GM12878 (cell line): ENCODE data around the gene NOL4L. TPM values are rescaled to one million over a fixed set of nuclear protein-coding genes. Genes with fewer than 3 reads are reported as not detected.

Experiments
- ATAC-seq: fragments of 200-7000 bp; cut with Tn5 transposase; 3 replicates; pipeline ENCODE4 v1.9.1; 2020; ENCODE audit warnings: mild to moderate bottlenecking, moderate library complexity
- BruUV-seq: library from RNA; stranded (reverse); fragments of 400-500 nt; replicated peaks from 2 replicates; lab custom pipeline; 2021; lab: Mats Ljungman, UMichigan
- CTCF ChIA-PET: fragments of 300-600 bp; sonication (Branson Sonifier 250); formaldehyde crosslinking; extraction: SDS; loops from one replicate; lab custom pipeline; 2021; ENCODE audit warnings: inconsistent platforms; lab: Yijun Ruan, JAX
- POLR2A ChIA-PET: fragments of 350-600 bp; formaldehyde crosslinking; extraction: SDS; loops from one replicate; lab custom pipeline; 2021; ENCODE audit warnings: inconsistent platforms; lab: Charles Lee
- RAD21 ChIA-PET: fragments of 300-600 bp; sonication (Branson Sonifier 250); formaldehyde crosslinking; loops from one replicate; lab custom pipeline; 2023; ENCODE audit warnings: antibody characterized with exemption; ENCODE audit not compliant: unreplicated experiment; lab: Charles Lee
- SMC1A ChIA-PET: fragments of 300-600 bp; sonication (Branson Sonifier 250); formaldehyde crosslinking; loops from one replicate; lab custom pipeline; 2023; ENCODE audit not compliant: unreplicated experiment, uncharacterized antibody; lab: Charles Lee
- DNase-seq: peaks from one replicate; pipeline ENCODE4 v3.0.0-alpha.2; 2011; ENCODE audit warnings: low read depth, low spot score
- FAIRE-seq: peaks from 3 replicates; lab custom pipeline; 2011; peaks lifted over from hg19 to GRCh38; lab: Jason Lieb, UNC
- H2AFZ ChIP-seq: 2 replicates; pipeline ENCODE4 v1.6.0; 2011; ENCODE audit warnings: low read depth, low read length, control low read depth; ENCODE audit not compliant: control insufficient read depth
- H3K27ac ChIP-seq: 2 replicates; pipeline ENCODE4 v1.5.1; 2011; ENCODE audit warnings: control low read depth; ENCODE audit not compliant: control insufficient read depth, insufficient read depth
- H3K27me3 ChIP-seq, 2 experiments: replicated peaks in 1 of 2; 2 replicates each; pipeline versions ENCODE4 v1.6.0 to v1.6.1; 2011; ENCODE audit warnings: low read length in 1 of 2; ENCODE audit not compliant: control insufficient read depth in 2 of 2, insufficient read depth in 2 of 2
- H3K36me3 ChIP-seq, 2 experiments: 2 replicates each; pipeline ENCODE4 v1.5.1; 2011; ENCODE audit warnings: low read length in 1 of 2; ENCODE audit not compliant: control insufficient read depth in 2 of 2, insufficient read depth in 2 of 2
- H3K4me1 ChIP-seq: 2 replicates; pipeline ENCODE4 v1.6.1; 2011; ENCODE audit warnings: mild to moderate bottlenecking, low read length, moderate library complexity, mixed read lengths; ENCODE audit not compliant: control insufficient read depth, insufficient read depth
- H3K4me2 ChIP-seq: 2 replicates; pipeline ENCODE4 v1.6.0; 2011; ENCODE audit warnings: control low read depth; ENCODE audit not compliant: control insufficient read depth, insufficient read depth
- H3K4me3 ChIP-seq: fragments of 200-600 bp; sonication (generic); 2 replicates; pipeline ENCODE4 v1.5.1; 2016
- H3K79me2 ChIP-seq: 2 replicates; pipeline ENCODE4 v1.6.0; 2011; ENCODE audit warnings: low read length; ENCODE audit not compliant: control insufficient read depth, insufficient read depth
- H3K9ac ChIP-seq: 2 replicates; pipeline ENCODE4 v1.8.0; 2011; ENCODE audit warnings: low read length, control low read depth, mixed read lengths; ENCODE audit not compliant: control insufficient read depth, insufficient read depth
- H3K9me3 ChIP-seq: replicated peaks from 3 replicates; pipeline ENCODE4 v1.5.1; 2011; ENCODE audit warnings: mild to moderate bottlenecking, low read length; ENCODE audit not compliant: control insufficient read depth, insufficient read depth
- H4K20me1 ChIP-seq: 2 replicates; pipeline ENCODE4 v1.6.0; 2011; ENCODE audit not compliant: control insufficient read depth, insufficient read depth
- CBFB ChIP-seq: IDR thresholded peaks from 2 replicates; pipeline ENCODE4 v1.6.1; 2016; ENCODE audit warnings: antibody characterized with exemption, low read depth
- CBX5 ChIP-seq: sonication (generic); IDR thresholded peaks from 2 replicates; pipeline ENCODE4 v1.6.1; 2016; ENCODE audit warnings: low read depth, moderate library complexity, mild to moderate bottlenecking, inconsistent platforms
- MXI1 ChIP-seq: fragments of 150-350 bp; IDR thresholded peaks from 2 replicates; pipeline ENCODE4 v1.6.1; 2011; ENCODE audit warnings: low read depth, mild to moderate bottlenecking, inconsistent platforms, low read length, improper control_type of control experiment
- TCF3 ChIP-seq: IDR thresholded peaks from 2 replicates; pipeline ENCODE4 v1.6.1; 2012; ENCODE audit warnings: low read depth, mild to moderate bottlenecking, low read length, borderline replicate concordance; ENCODE audit not compliant: insufficient read depth
- WGBS: methylation state at CpG from one replicate; pipeline ENCODE4 v1.1.6; 2016; ENCODE audit warnings: low lambda C conversion rate; ENCODE audit not compliant: insufficient replicate concordance, insufficient coverage; ENCODE audit errors: missing lambda C conversion rate; 5-methylcytosine and 5-hydroxymethylcytosine counted together
- in situ Hi-C: fragments of 300-500 bp; cut with MboI; formaldehyde crosslinking; loops from 9 replicates; pipeline ENCODE4 v1.14.3; 2018; ENCODE audit warnings: mixed read lengths
- intact Hi-C: fragments of 100-400 bp; cut with micrococcal nuclease; formaldehyde crosslinking; loops from one replicate; pipeline ENCODE4 v1.14.2; 2022; ENCODE audit not compliant: unreplicated experiment
- polyA plus RNA-seq, 11 experiments: library from polyadenylated mRNA; depleted of rRNA in 4 of 11; unstranded in 6 of 11; stranded (reverse) in 5 of 11; fragments of >200 nt; fragmentation: Nextera tagmentation in 4 of 11; fragmentation: Illumina TruSeq in 1 of 11; extraction: Ambion mirVana in 4 of 11; extraction: Trizol in 1 of 11; gene quantifications; 1 replicate in 1 of 11; 2 replicates in 10 of 11; pipeline versions ENCODE4 v1.2.1 to v1.2.3, GENCODE V29; 2011 to 2016; ENCODE audit warnings: inconsistent platforms in 2 of 11, missing spikeins in 2 of 11, low read depth in 1 of 11
- total RNA-seq, 4 experiments: library from RNA; depleted of rRNA in 3 of 4; stranded (reverse); fragments of >200 nt in 3 of 4; fragmentation: Illumina TruSeq in 1 of 4; extraction: Trizol in 1 of 4; gene quantifications; 2 replicates each; pipeline versions ENCODE4 v1.2.1 to v1.2.3, GENCODE V29; 2013 to 2021
- TF ChIP-seq, protein P1 (sequence below): fragments of 150-350 bp; IDR thresholded peaks from 2 replicates; pipeline ENCODE4 v1.6.1; 2016; ENCODE audit warnings: low read depth, low read length
- TF ChIP-seq, protein P2 (sequence below): fragments of 450-650 bp; IDR thresholded peaks from 2 replicates; pipeline ENCODE4 v1.6.1; 2016; ENCODE audit warnings: mild to moderate bottlenecking

The NOL4L gene
- total and polyA plus RNA-seq, 10 of the 15 experiments (the other 5 are each of a cell fraction or from before 2014, with no cell fraction given) = 2.3 to 24.0 (median 8.0) TPM

DNA sequence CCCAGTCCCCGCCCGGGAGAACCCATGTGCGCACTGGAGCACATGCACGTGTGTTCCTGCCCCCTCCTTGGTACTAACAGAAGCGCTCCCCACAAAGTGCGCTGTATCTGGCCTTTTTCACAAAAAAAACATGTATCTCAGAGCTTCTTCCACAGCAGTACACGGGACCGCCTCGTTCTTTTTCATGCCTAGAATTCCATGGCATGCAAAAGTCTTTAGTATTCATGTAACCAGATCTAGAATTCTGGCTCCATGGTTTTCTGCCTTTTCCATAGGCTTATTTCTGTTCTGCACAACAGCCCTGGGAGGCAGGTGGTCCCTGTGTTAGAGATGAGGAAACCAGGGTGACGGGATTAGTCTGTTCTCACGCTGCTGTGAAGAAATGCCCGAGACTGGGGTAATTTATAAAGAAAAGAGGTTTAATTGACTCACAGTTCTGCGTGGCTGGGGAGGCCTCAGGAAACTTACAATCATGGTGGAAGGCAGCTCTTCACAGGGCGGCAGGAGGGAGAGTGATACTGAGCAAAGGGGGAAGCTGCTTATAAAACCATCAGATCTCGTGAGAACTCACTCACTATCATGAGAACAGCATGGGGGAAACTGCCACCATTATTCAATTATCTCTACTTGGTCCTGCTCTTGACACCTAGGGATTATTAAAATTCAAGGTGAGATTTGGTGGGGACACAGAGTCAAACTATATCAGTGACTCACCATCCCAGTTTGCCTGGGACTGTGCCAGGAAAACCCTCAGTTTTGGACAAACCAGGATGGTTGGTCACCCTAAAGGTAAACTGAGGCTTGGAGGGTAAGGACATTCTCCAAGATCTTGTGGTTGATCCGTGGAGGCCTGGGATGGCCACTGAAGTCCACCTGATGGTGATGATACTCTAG, 47.6 kb upstream of the NOL4L start:
- TF ChIP-seq CBFB (no peak), CBX5 (no peak), TCF3 (no peak), MXI1 (no peak)
- TF ChIP-seq, protein P1, sequence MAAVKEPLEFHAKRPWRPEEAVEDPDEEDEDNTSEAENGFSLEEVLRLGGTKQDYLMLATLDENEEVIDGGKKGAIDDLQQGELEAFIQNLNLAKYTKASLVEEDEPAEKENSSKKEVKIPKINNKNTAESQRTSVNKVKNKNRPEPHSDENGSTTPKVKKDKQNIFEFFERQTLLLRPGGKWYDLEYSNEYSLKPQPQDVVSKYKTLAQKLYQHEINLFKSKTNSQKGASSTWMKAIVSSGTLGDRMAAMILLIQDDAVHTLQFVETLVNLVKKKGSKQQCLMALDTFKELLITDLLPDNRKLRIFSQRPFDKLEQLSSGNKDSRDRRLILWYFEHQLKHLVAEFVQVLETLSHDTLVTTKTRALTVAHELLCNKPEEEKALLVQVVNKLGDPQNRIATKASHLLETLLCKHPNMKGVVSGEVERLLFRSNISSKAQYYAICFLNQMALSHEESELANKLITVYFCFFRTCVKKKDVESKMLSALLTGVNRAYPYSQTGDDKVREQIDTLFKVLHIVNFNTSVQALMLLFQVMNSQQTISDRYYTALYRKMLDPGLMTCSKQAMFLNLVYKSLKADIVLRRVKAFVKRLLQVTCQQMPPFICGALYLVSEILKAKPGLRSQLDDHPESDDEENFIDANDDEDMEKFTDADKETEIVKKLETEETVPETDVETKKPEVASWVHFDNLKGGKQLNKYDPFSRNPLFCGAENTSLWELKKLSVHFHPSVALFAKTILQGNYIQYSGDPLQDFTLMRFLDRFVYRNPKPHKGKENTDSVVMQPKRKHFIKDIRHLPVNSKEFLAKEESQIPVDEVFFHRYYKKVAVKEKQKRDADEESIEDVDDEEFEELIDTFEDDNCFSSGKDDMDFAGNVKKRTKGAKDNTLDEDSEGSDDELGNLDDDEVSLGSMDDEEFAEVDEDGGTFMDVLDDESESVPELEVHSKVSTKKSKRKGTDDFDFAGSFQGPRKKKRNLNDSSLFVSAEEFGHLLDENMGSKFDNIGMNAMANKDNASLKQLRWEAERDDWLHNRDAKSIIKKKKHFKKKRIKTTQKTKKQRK = no peak
- TF ChIP-seq, protein P2, sequence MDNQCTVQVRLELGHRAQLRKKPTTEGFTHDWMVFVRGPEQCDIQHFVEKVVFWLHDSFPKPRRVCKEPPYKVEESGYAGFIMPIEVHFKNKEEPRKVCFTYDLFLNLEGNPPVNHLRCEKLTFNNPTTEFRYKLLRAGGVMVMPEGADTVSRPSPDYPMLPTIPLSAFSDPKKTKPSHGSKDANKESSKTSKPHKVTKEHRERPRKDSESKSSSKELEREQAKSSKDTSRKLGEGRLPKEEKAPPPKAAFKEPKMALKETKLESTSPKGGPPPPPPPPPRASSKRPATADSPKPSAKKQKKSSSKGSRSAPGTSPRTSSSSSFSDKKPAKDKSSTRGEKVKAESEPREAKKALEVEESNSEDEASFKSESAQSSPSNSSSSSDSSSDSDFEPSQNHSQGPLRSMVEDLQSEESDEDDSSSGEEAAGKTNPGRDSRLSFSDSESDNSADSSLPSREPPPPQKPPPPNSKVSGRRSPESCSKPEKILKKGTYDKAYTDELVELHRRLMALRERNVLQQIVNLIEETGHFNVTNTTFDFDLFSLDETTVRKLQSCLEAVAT = no peak
- no peak overlapping the region for H3K4me3 ChIP-seq
- H3K27ac ChIP-seq = no peak overlapping the region
- H3K9ac ChIP-seq = no peak overlapping the region
- intact Hi-C loops = no loop called here
- H3K27me3 ChIP-seq = no peaks in the 10 kb centered on the region; a peak in 2 of 4 replicates
- H3K4me2 ChIP-seq = no peak overlapping the region
- DNase-seq = no peak
- no peak for ATAC-seq
- BruUV-seq = no TSS peak
- FAIRE-seq = no peak
- in situ Hi-C loops = no loop called here
- H3K36me3 ChIP-seq = no peaks in the 10 kb centered on the region
- H3K79me2 ChIP-seq = no peaks in the 10 kb centered on the region
- RAD21 ChIA-PET = no interaction called here
- no peaks in the 10 kb centered on the region for H4K20me1 ChIP-seq
- H2AFZ ChIP-seq = no peak overlapping the region
- SMC1A ChIA-PET = interaction anchor here (2.3 kb wide), 1 partner anchor 19 kb away, joined by 10 read pairs; no protein-coding TSS in a partner anchor
- H3K4me1 ChIP-seq = peaks cover 5% of the 10 kb centered on the region
- no peaks in the 10 kb centered on the region for H3K9me3 ChIP-seq
- WGBS = 55% methylated on average over 16 of the region's 16 CpGs
- CTCF ChIA-PET = no interaction called here
- POLR2A ChIA-PET = no interaction called here
